ENCODE data around the gene DICER1. TPM values are rescaled to one million over a fixed set of nuclear protein-coding genes. Genes with fewer than 3 reads are reported as not detected.

The DICER1 gene
- total RNA-seq, 1 donor from 2014 or later, result 43.6 TPM

DNA sequence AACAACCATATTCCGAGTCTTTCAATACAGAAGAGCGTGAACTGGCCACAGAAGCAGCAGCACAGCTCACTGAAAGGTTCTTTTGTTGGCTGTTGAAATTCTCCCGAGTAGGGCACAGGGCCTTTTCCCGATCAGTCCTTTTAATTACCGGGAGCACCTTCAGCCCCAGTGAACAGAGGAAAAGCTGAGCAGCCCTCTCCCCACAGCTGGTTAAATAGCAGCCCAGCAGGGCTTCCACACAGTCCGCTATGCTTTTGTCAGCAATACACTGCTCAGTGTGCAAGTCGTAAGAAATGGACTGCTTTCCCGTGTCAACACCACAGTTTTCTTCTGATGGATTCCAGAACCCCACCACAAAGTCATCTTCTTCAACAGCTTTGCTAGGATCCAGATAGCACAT is 61.3 kb downstream of the DICER1 start:
- H3K36me3 ChIP-seq (ENCODE audit: control insufficient read depth, insufficient read depth, low read length), result no peaks in the 10 kb centered on the region
- no peak for DNase-seq (ENCODE audit: low read depth)
- TF ChIP-seq, protein P1, sequence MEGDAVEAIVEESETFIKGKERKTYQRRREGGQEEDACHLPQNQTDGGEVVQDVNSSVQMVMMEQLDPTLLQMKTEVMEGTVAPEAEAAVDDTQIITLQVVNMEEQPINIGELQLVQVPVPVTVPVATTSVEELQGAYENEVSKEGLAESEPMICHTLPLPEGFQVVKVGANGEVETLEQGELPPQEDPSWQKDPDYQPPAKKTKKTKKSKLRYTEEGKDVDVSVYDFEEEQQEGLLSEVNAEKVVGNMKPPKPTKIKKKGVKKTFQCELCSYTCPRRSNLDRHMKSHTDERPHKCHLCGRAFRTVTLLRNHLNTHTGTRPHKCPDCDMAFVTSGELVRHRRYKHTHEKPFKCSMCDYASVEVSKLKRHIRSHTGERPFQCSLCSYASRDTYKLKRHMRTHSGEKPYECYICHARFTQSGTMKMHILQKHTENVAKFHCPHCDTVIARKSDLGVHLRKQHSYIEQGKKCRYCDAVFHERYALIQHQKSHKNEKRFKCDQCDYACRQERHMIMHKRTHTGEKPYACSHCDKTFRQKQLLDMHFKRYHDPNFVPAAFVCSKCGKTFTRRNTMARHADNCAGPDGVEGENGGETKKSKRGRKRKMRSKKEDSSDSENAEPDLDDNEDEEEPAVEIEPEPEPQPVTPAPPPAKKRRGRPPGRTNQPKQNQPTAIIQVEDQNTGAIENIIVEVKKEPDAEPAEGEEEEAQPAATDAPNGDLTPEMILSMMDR (IDR thresholded peaks at IDR 0.05; ENCODE audit: insufficient read depth, low read length, poor library complexity, severe bottlenecking), result no peak
- no peak overlapping the region for H3K4me3 ChIP-seq (ENCODE audit: low read depth, low read length)
- no peaks in the 10 kb centered on the region for H3K27me3 ChIP-seq (ENCODE audit: control insufficient read depth, insufficient read depth, low read length)

DNA sequence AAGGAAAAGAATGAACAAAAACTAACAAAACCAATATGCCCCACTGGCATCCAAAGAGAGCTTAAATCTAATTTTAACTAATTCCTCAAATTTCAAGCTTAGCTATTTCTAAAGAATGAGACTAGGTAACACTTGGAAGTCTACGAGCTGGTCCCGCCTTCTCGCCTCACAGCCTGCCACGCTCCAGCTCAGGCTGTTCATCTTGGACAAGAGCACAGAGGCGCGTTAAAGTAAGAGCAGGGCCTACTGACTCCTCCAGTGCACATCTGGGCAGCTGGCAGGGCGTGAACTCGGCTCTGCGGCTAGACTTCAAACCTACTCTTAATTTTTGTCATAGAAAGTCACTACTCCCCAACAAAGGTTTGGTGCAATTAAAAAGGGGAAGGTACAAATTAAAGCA is 64.6 kb downstream of the DICER1 start:
- Histone ChIP-seq H3K27me3 (ENCODE audit: control insufficient read depth, insufficient read depth, low read length) (no peaks in the 10 kb centered on the region), H3K36me3 (ENCODE audit: control insufficient read depth, insufficient read depth, low read length) (no peaks in the 10 kb centered on the region), H3K4me3 (ENCODE audit: low read depth, low read length) (no peak overlapping the region)
- DNase-seq (ENCODE audit: low read depth), result no peak
- TF ChIP-seq, protein P1 (IDR thresholded peaks at IDR 0.05; ENCODE audit: insufficient read depth, low read length, poor library complexity, severe bottlenecking), result no peak

DNA sequence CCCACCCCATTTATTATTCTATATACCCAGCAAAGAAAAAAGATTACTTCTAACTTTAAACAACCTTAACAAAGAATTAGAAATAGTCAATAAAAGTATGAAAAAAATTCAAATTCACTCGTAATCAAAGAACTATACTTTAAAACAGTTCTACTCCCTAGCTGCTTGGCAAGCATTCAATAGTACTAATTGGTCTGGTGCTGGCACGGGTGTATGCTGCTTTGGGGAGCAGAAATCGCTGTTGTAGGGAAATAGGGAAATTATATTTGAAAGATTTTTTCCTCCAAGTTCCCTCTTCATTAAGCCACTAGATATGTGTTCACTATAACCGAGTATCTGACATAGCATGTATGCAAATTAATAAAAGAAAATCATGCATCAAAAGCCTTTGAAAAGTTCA is 65.7 kb downstream of the DICER1 start:
- no peak for DNase-seq (ENCODE audit: low read depth)
- Histone ChIP-seq H3K36me3 (ENCODE audit: control insufficient read depth, insufficient read depth, low read length) (no peaks in the 10 kb centered on the region), H3K4me3 (ENCODE audit: low read depth, low read length) (no peak overlapping the region), H3K27me3 (ENCODE audit: control insufficient read depth, insufficient read depth, low read length) (no peaks in the 10 kb centered on the region)
- TF ChIP-seq, protein P1 (IDR thresholded peaks at IDR 0.05; ENCODE audit: insufficient read depth, low read length, poor library complexity, severe bottlenecking), result no peak

DNA sequence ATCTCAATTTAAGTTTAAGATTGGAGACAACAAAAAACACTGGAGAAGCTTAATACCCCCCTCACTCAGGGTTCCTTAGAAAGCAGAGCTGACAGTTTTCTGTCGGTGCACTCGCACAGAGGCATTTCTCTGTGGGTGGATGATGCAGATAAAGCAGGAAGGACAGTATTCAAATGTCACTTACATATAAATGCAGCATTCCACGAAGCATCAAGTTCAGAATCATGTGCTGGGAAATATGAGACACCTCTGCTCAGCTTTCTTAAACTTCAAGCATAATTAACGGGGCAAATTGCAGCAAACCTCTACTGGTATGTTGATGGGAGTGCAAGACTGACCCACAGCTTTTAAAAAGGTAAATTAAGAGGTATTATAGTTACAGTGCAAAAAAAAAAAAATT is 68.7 kb downstream of the DICER1 start:
- no peaks in the 10 kb centered on the region for H3K27me3 ChIP-seq (ENCODE audit: control insufficient read depth, insufficient read depth, low read length)
- TF ChIP-seq, protein P1 (IDR thresholded peaks at IDR 0.05; ENCODE audit: insufficient read depth, low read length, poor library complexity, severe bottlenecking), result no peak
- H3K4me3 ChIP-seq (ENCODE audit: low read depth, low read length), result no peak overlapping the region
- DNase-seq (ENCODE audit: low read depth), result no peak
- H3K36me3 ChIP-seq (ENCODE audit: control insufficient read depth, insufficient read depth, low read length), result no peaks in the 10 kb centered on the region

DNA sequence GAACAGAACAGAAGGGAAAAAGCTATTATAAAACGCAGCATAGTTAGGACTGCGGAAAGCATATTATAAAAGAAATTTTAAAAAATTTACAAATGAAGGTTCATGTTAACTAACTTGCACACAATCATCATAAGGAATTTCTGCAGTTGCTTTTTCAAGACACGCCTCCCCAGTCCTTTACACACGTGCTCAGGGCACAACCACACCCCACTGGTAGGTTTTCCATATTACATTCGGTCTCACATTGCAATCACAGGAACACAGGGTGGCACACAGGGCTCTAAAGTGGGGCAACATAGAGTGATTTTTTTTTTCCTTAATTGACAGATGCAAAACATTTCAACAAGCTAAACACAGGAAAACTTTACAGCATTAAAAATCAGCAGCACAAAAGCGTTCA is 69.7 kb downstream of the DICER1 start:
- DNase-seq (ENCODE audit: low read depth), result no peak
- Histone ChIP-seq H3K4me3 (ENCODE audit: low read depth, low read length) (no peak overlapping the region), H3K36me3 (ENCODE audit: control insufficient read depth, insufficient read depth, low read length) (no peaks in the 10 kb centered on the region), H3K27me3 (ENCODE audit: control insufficient read depth, insufficient read depth, low read length) (no peaks in the 10 kb centered on the region)
- TF ChIP-seq, protein P1 (IDR thresholded peaks at IDR 0.05; ENCODE audit: insufficient read depth, low read length, poor library complexity, severe bottlenecking), result no peak

GRCh38 chr14:95085321-95085720 is 72.0 kb downstream of the DICER1 start:
- no peaks in the 10 kb centered on the region for H3K36me3 ChIP-seq (ENCODE audit: control insufficient read depth, insufficient read depth, low read length)
- H3K27me3 ChIP-seq (ENCODE audit: control insufficient read depth, insufficient read depth, low read length), result no peaks in the 10 kb centered on the region
- no peak for DNase-seq (ENCODE audit: low read depth)
- no peak overlapping the region for H3K4me3 ChIP-seq (ENCODE audit: low read depth, low read length)
- TF ChIP-seq, protein P1 (IDR thresholded peaks at IDR 0.05; ENCODE audit: insufficient read depth, low read length, poor library complexity, severe bottlenecking), result no peak
